SH-SY5Y (cell line): ENCODE measurements around the gene SPRR3.

ENCODE experiments used
- GATA2 ChIP-seq: IDR thresholded peaks from 2 replicates; pipeline ENCODE4 v1.6.1; 2011; ENCODE audit warnings: mild to moderate bottlenecking, low read depth, low read length
- GATA3 ChIP-seq: IDR thresholded peaks from 2 replicates; pipeline ENCODE4 v1.6.1; 2011; ENCODE audit warnings: low read depth, mild to moderate bottlenecking, low read length, moderate library complexity

GRCh38 chr1:153035211-153035610 is 33.7 kb downstream of the SPRR3 start:
- TF ChIP-seq GATA2: no peak
- TF ChIP-seq GATA3: no peak
